ENCODE measurements around the gene SAP130.

GRCh38 chr2:128038411-128038810 lies 10.6 kb upstream of the SAP130 start:
- no peak for TF ChIP-seq ZC3H10 (CRISPR knock-in tag; IDR thresholded peaks at IDR 0.05)
- TF ChIP-seq PATZ1 (CRISPR knock-in tag; IDR thresholded peaks at IDR 0.05; ENCODE audit: borderline replicate concordance), result no peak
- TF ChIP-seq SNAI2 (CRISPR knock-in tag; IDR thresholded peaks at IDR 0.05), result no peak
- no peak for TF ChIP-seq TCF4 (CRISPR knock-in tag; IDR thresholded peaks at IDR 0.05; ENCODE audit: borderline replicate concordance)

All from SK-N-SH treated with all-trans-retinoic acid at 6 μM for 48 hours (cell line).